Mesenchymal stem cell (in vitro differentiated cells and primary cell): ENCODE results near the gene LONRF3.

Source experiments
- DNase-seq: peaks from one replicate; pipeline ENCODE4 v3.0.0-alpha.2; 2013
- H2AFZ ChIP-seq: one replicate; pipeline ENCODE4 v1.6.1; 2013; ENCODE audit warnings: low read depth, mild to moderate bottlenecking, control low read depth, inconsistent platforms, low read length, moderate library complexity
- H2AK5ac ChIP-seq: 2 replicates; pipeline ENCODE4 v1.6.1; 2013; ENCODE audit warnings: low read length, moderate library complexity, mild to moderate bottlenecking, inconsistent platforms; ENCODE audit not compliant: severe bottlenecking
- H2BK120ac ChIP-seq: one replicate; pipeline ENCODE4 v1.6.1; 2013; ENCODE audit warnings: low read depth, mild to moderate bottlenecking, inconsistent platforms, low read length, moderate library complexity
- H2BK12ac ChIP-seq, 2 experiments: one replicate each; pipeline ENCODE4 v1.6.1; 2013; ENCODE audit warnings: inconsistent platforms in 2 of 2, low read length in 2 of 2, mild to moderate bottlenecking in 2 of 2, moderate library complexity in 2 of 2, control low read depth in 1 of 2
- H2BK15ac ChIP-seq: one replicate; pipeline ENCODE4 v1.6.1; 2013; ENCODE audit warnings: mild to moderate bottlenecking, low read depth, inconsistent platforms; ENCODE audit not compliant: poor library complexity, severe bottlenecking
- H2BK5ac ChIP-seq: 2 replicates; pipeline ENCODE4 v1.6.1; 2013; ENCODE audit warnings: low read depth, mild to moderate bottlenecking, low read length, control low read depth, inconsistent platforms; ENCODE audit not compliant: poor library complexity, severe bottlenecking
- H3K14ac ChIP-seq, 2 experiments: one replicate each; pipeline ENCODE4 v1.6.1; 2013; ENCODE audit warnings: inconsistent platforms in 2 of 2, low read length in 2 of 2, control low read depth in 1 of 2, mild to moderate bottlenecking in 1 of 2, moderate library complexity in 1 of 2
- H3K18ac ChIP-seq, 2 experiments: one replicate each; pipeline ENCODE4 v1.6.1; 2013; ENCODE audit warnings: inconsistent platforms in 2 of 2, low read length in 2 of 2, control low read depth in 1 of 2, low read depth in 1 of 2, mild to moderate bottlenecking in 1 of 2
- H3K23ac ChIP-seq, 2 experiments: one replicate each; pipeline ENCODE4 v1.6.1; 2013; ENCODE audit warnings: inconsistent platforms in 2 of 2, low read length in 2 of 2, mild to moderate bottlenecking in 2 of 2, moderate library complexity in 2 of 2, control low read depth in 1 of 2
- H3K27ac ChIP-seq: 2 replicates; pipeline ENCODE4 v1.5.1; 2013; ENCODE audit warnings: mild to moderate bottlenecking, moderate library complexity, low read length, control low read depth, inconsistent platforms; ENCODE audit not compliant: poor library complexity, severe bottlenecking
- H3K27me3 ChIP-seq, 2 experiments: 2 replicates each; pipeline versions ENCODE4 v1.6.1 to v1.7.0; 2013; ENCODE audit warnings: low read length in 2 of 2, mild to moderate bottlenecking in 2 of 2, moderate library complexity in 2 of 2, control low read depth in 1 of 2, inconsistent platforms in 1 of 2; ENCODE audit not compliant: control insufficient read depth in 1 of 2, insufficient read depth in 1 of 2
- H3K36me3 ChIP-seq, 2 experiments: 2 replicates each; pipeline versions ENCODE4 v1.6.1 to v1.7.0; 2013; ENCODE audit warnings: low read length in 2 of 2, control low read depth in 1 of 2, inconsistent platforms in 1 of 2, low read depth in 1 of 2, mild to moderate bottlenecking in 1 of 2; ENCODE audit not compliant: insufficient read depth in 2 of 2, control insufficient read depth in 1 of 2
- H3K4ac ChIP-seq, 2 experiments: one replicate each; pipeline ENCODE4 v1.6.1; 2013; ENCODE audit warnings: inconsistent platforms in 2 of 2, low read length in 2 of 2, mild to moderate bottlenecking in 2 of 2, moderate library complexity in 2 of 2, control low read depth in 1 of 2, low read depth in 1 of 2
- H3K4me1 ChIP-seq: 2 replicates; pipeline ENCODE4 v1.6.1; 2013; ENCODE audit warnings: low read depth, low read length, control low read depth; ENCODE audit not compliant: control insufficient read depth, insufficient read depth
- H3K4me2 ChIP-seq: 2 replicates; pipeline ENCODE4 v1.6.1; 2013; ENCODE audit warnings: low read length, mild to moderate bottlenecking, inconsistent platforms; ENCODE audit not compliant: poor library complexity, severe bottlenecking
- H3K4me3 ChIP-seq, 2 experiments: 2 replicates each; pipeline versions ENCODE4 v1.5.1 to v1.7.0; 2013; ENCODE audit warnings: low read length in 2 of 2, mild to moderate bottlenecking in 2 of 2, control low read depth in 1 of 2, low read depth in 1 of 2; ENCODE audit not compliant: insufficient read depth in 1 of 2
- H3K79me1 ChIP-seq: replicated peaks from 2 replicates; pipeline ENCODE4 v1.6.1; 2013; ENCODE audit warnings: mild to moderate bottlenecking, control low read depth, low read length, inconsistent platforms; ENCODE audit not compliant: poor library complexity, severe bottlenecking
- H3K9ac ChIP-seq: 2 replicates; pipeline ENCODE4 v1.7.0; 2013; ENCODE audit warnings: mild to moderate bottlenecking, low read length, moderate library complexity
- H3K9me3 ChIP-seq: 2 replicates; pipeline ENCODE4 v1.7.0; 2013; ENCODE audit warnings: mild to moderate bottlenecking, low read length; ENCODE audit not compliant: control insufficient read depth
- H4K8ac ChIP-seq: one replicate; pipeline ENCODE4 v1.6.1; 2013; ENCODE audit warnings: inconsistent platforms, mild to moderate bottlenecking, low read length, moderate library complexity
- H4K91ac ChIP-seq: one replicate; pipeline ENCODE4 v1.6.1; 2013; ENCODE audit warnings: mild to moderate bottlenecking, low read length, inconsistent platforms
- WGBS: methylation state at CpG from one replicate; pipeline ENCODE4 v1.1.7; 2013; ENCODE audit warnings: mixed read lengths; 5-methylcytosine and 5-hydroxymethylcytosine counted together

The LONRF3 gene

GRCh38 chrX:118983513-118983912 lies 9.1 kb downstream of the LONRF3 start:
- DNase-seq: no peak
- H3K79me1 ChIP-seq: no peaks in the 10 kb centered on the region
- 72% methylated on average over 6 of the region's 6 CpGs for WGBS

GRCh38 chrX:118988911-118989310 lies 14.5 kb downstream of the LONRF3 start:
- Histone ChIP-seq H3K23ac (no peak overlapping the region), H3K4me1 (no peaks in the 10 kb centered on the region), H3K27me3 (peaks cover 3 to 48% of the 10 kb centered on the region in 2 experiments), H3K79me1 (no peaks in the 10 kb centered on the region), H2BK120ac (no peak overlapping the region), H2AFZ (no peak overlapping the region), H3K36me3 (no peaks in the 10 kb centered on the region), H3K9ac (no peak overlapping the region), H2BK12ac (no peak overlapping the region), H3K4ac (no peak overlapping the region), H2AK5ac (no peak overlapping the region), H3K9me3 (no peaks in the 10 kb centered on the region), H3K18ac (no peak overlapping the region), H2BK5ac (no peak overlapping the region), H4K91ac (no peak overlapping the region), H2BK15ac (no peak overlapping the region), H3K27ac (no peak overlapping the region), H3K4me3 (no peak overlapping the region), H4K8ac (no peak overlapping the region), H3K4me2 (no peak overlapping the region), H3K14ac (no peak overlapping the region)
- 75% methylated on average over 2 of the region's 7 CpGs for WGBS
- no peak for DNase-seq

More at GRCh38 chrX:118983513-118983912, 9.1 kb downstream of the LONRF3 start:
- Histone ChIP-seq H3K4me3 (no peak overlapping the region), H3K27ac (no peak overlapping the region), H3K4ac (no peak overlapping the region), H3K36me3 (no peaks in the 10 kb centered on the region), H3K14ac (no peak overlapping the region), H3K9me3 (no peaks in the 10 kb centered on the region), H2BK120ac (no peak overlapping the region), H2BK15ac (no peak overlapping the region), H2BK12ac (no peak overlapping the region), H4K91ac (no peak overlapping the region), H2AFZ (no peak overlapping the region), H2BK5ac (no peak overlapping the region), H4K8ac (no peak overlapping the region), H3K9ac (no peak overlapping the region), H3K18ac (no peak overlapping the region), H3K23ac (no peak overlapping the region), H3K27me3 (peaks cover 3 to 46% of the 10 kb centered on the region in 2 experiments), H3K4me2 (no peak overlapping the region), H2AK5ac (no peak overlapping the region), H3K4me1 (no peaks in the 10 kb centered on the region)

- Histone ChIP-seq H3K4me1 (no peaks in the 10 kb centered on the region), H2BK120ac (no peak overlapping the region), H3K27me3 (peaks cover 3 to 47% of the 10 kb centered on the region in 2 experiments), H4K8ac (no peak overlapping the region), H3K9me3 (no peaks in the 10 kb centered on the region), H2BK12ac (no peak overlapping the region), H2BK15ac (no peak overlapping the region), H2BK5ac (no peak overlapping the region), H3K4ac (no peak overlapping the region), H3K27ac (no peak overlapping the region), H3K4me2 (no peak overlapping the region), H3K79me1 (no peaks in the 10 kb centered on the region), H3K9ac (no peak overlapping the region), H4K91ac (no peak overlapping the region), H3K18ac (no peak overlapping the region), H3K4me3 (no peak overlapping the region), H2AK5ac (no peak overlapping the region), H3K36me3 (no peaks in the 10 kb centered on the region), H2AFZ (no peak overlapping the region), H3K23ac (no peak overlapping the region), H3K14ac (no peak overlapping the region)
- no peak for DNase-seq
- 73% methylated on average over 1 of the region's 1 CpG for WGBS
Observed at GRCh38 chrX:118989886-118990285, 15.5 kb downstream of the LONRF3 start.

- no peak overlapping the region for H3K18ac ChIP-seq
- WGBS: 80% methylated on average over 6 of the region's 11 CpGs
- no peak overlapping the region for H2BK12ac ChIP-seq
- H2BK120ac ChIP-seq: no peak overlapping the region
- no peak overlapping the region for H2BK5ac ChIP-seq
- H3K27me3 ChIP-seq: peaks cover 3 to 39% of the 10 kb centered on the region in 2 experiments
- H3K36me3 ChIP-seq: no peaks in the 10 kb centered on the region
- no peak overlapping the region for H2AFZ ChIP-seq
- no peaks in the 10 kb centered on the region for H3K9me3 ChIP-seq
- H3K4me2 ChIP-seq: no peak overlapping the region
- no peak overlapping the region for H2BK15ac ChIP-seq
- no peak for DNase-seq
- no peak overlapping the region for H4K8ac ChIP-seq
- H2AK5ac ChIP-seq: no peak overlapping the region
- no peak overlapping the region for H3K9ac ChIP-seq
- no peak overlapping the region for H4K91ac ChIP-seq
- no peak overlapping the region for H3K4me3 ChIP-seq
- no peak overlapping the region for H3K27ac ChIP-seq
- H3K79me1 ChIP-seq: no peaks in the 10 kb centered on the region
- no peak overlapping the region for H3K23ac ChIP-seq
- H3K4ac ChIP-seq: no peak overlapping the region
- H3K4me1 ChIP-seq: no peaks in the 10 kb centered on the region
- H3K14ac ChIP-seq: no peak overlapping the region
Observed at GRCh38 chrX:118990512-118991227, 16.3 kb downstream of the LONRF3 start.
